K562 (cell line): ENCODE measurements around the gene TDRD10. TPM values are rescaled to one million over a fixed set of nuclear protein-coding genes. Genes with fewer than 3 reads are reported as not detected.

ENCODE experiments used
- ATAC-seq: fragments of 200-7000 bp; cut with Tn5 transposase; 3 replicates; pipeline ENCODE4 v1.9.1; 2020; ENCODE audit warnings: moderate library complexity
- BruUV-seq: library from RNA; stranded (reverse); fragments of 400-500 nt; replicated peaks from 2 replicates; lab custom pipeline; 2021; lab: Mats Ljungman, UMichigan
- CTCF ChIA-PET: fragments of 300-600 bp; formaldehyde crosslinking; extraction: SDS; loops from one replicate; lab custom pipeline; 2021; ENCODE audit warnings: low intra/inter-chr PET ratio; lab: Yijun Ruan, JAX
- POLR2A ChIA-PET: fragments of 300-600, 350-650 bp; sonication (Branson Sonifier 250); formaldehyde crosslinking; extraction: SDS; loops from one replicate; lab custom pipeline; 2021; ENCODE audit warnings: antibody characterized with exemption, inconsistent platforms; lab: Yijun Ruan, JAX
- DNase-seq, 4 experiments: peaks; one replicate each; pipeline versions ENCODE4 v3.0.0 to v3.0.0-alpha.2; 2011 to 2018; ENCODE audit warnings: low spot score in 3 of 4, mixed read lengths in 3 of 4; ENCODE audit errors: extremely low read depth in 1 of 4
- FAIRE-seq: peaks from 2 replicates; lab custom pipeline; 2011; peaks lifted over from hg19 to GRCh38; lab: Jason Lieb, UNC
- H2AFZ ChIP-seq: 2 replicates; pipeline ENCODE4 v1.6.0; 2011; ENCODE audit warnings: low read depth, low read length, control low read depth, inconsistent platforms
- H3K27ac ChIP-seq: fragments of 200-600 bp; 3 replicates; pipeline ENCODE4 v1.8.0; 2011; ENCODE audit warnings: low read depth, mild to moderate bottlenecking, control low read depth, inconsistent platforms, low read length, moderate library complexity, mixed read lengths; ENCODE audit errors: extremely low read depth
- H3K27me3 ChIP-seq, 2 experiments: fragments of 300-600 bp in 1 of 2; 2 replicates in 1 of 2; 3 replicates in 1 of 2; pipeline versions ENCODE4 v1.6.0 to v1.8.0; 2011; ENCODE audit warnings: inconsistent platforms in 2 of 2, low read length in 2 of 2, mild to moderate bottlenecking in 1 of 2, mixed read lengths in 1 of 2, moderate library complexity in 1 of 2; ENCODE audit not compliant: control insufficient read depth in 2 of 2, insufficient read depth in 2 of 2
- H3K36me3 ChIP-seq: fragments of 300-600 bp; 3 replicates; pipeline ENCODE4 v1.8.0; 2011; ENCODE audit warnings: mild to moderate bottlenecking, low read length, inconsistent platforms; ENCODE audit not compliant: control insufficient read depth, insufficient read depth
- H3K4me1 ChIP-seq, 2 experiments: fragments of 200-600 bp in 1 of 2; replicated peaks in 1 of 2; 2 replicates in 1 of 2; 3 replicates in 1 of 2; pipeline versions ENCODE4 v1.5.1 to v1.8.0; 2011; ENCODE audit warnings: inconsistent platforms in 2 of 2, low read length in 2 of 2, mild to moderate bottlenecking in 1 of 2, mixed read lengths in 1 of 2, moderate library complexity in 1 of 2; ENCODE audit not compliant: control insufficient read depth in 2 of 2, insufficient read depth in 2 of 2
- H3K4me2 ChIP-seq: 2 replicates; pipeline ENCODE4 v1.6.1; 2011; ENCODE audit warnings: low read length, control low read depth, inconsistent platforms, mixed read lengths; ENCODE audit not compliant: insufficient read depth
- H3K4me3 ChIP-seq: fragments of 200-600 bp; sonication (generic), shearing (Covaris generic); 2 replicates; pipeline ENCODE4 v1.5.1; 2016; ENCODE audit warnings: control low read depth, inconsistent platforms
- H3K79me2 ChIP-seq: fragments of 200-600 bp; 3 replicates; pipeline ENCODE4 v1.8.0; 2011; ENCODE audit warnings: low read length, inconsistent platforms; ENCODE audit not compliant: control insufficient read depth, insufficient read depth
- H3K9ac ChIP-seq, 2 experiments: 2 replicates each; pipeline versions ENCODE4 v1.6.0 to v1.6.1; 2011; ENCODE audit warnings: low read depth in 2 of 2, low read length in 2 of 2, control low read depth in 1 of 2, inconsistent platforms in 1 of 2, mild to moderate bottlenecking in 1 of 2, mixed read lengths in 1 of 2; ENCODE audit not compliant: insufficient read depth in 1 of 2
- H3K9me1 ChIP-seq: one replicate; pipeline ENCODE4 v1.6.0; 2011; ENCODE audit warnings: inconsistent platforms, mild to moderate bottlenecking, low read length, moderate library complexity; ENCODE audit not compliant: control insufficient read depth, insufficient read depth
- H3K9me3 ChIP-seq: replicated peaks from 2 replicates; pipeline ENCODE4 v1.5.1; 2011; ENCODE audit warnings: low read depth, low read length, inconsistent platforms; ENCODE audit not compliant: control insufficient read depth, insufficient read depth
- H4K20me1 ChIP-seq: replicated peaks from 2 replicates; pipeline ENCODE4 v1.6.1; 2011; ENCODE audit warnings: low read length, inconsistent platforms, mixed read lengths; ENCODE audit not compliant: control insufficient read depth, insufficient read depth
- ATF4 ChIP-seq: fragments of 450-650 bp; formaldehyde crosslinking; IDR thresholded peaks from 2 replicates; pipeline ENCODE4 v1.4.0; 2022; ENCODE audit warnings: mild to moderate bottlenecking, moderate library complexity
- BDP1 ChIP-seq: IDR thresholded peaks from 3 replicates; pipeline ENCODE4 v1.6.1; 2011; ENCODE audit not compliant: insufficient read length, insufficient read depth
- CHD1 ChIP-seq: fragments of 200-600 bp; sonication (generic); IDR thresholded peaks from one replicate; pipeline ENCODE4 v1.6.1; 2012; ENCODE audit warnings: mild to moderate bottlenecking, moderate library complexity, low read length, inconsistent platforms
- E2F5 ChIP-seq: sonication (generic); formaldehyde crosslinking; IDR thresholded peaks from 2 replicates; pipeline ENCODE4 v1.8.0; 2022; ENCODE audit warnings: mild to moderate bottlenecking, missing genetic modification reagents
- HNRNPLL ChIP-seq: fragments of 200-400 bp; formaldehyde crosslinking; IDR thresholded peaks from 2 replicates; pipeline ENCODE4 v1.6.1; 2017; ENCODE audit warnings: low read length, low read depth, mild to moderate bottlenecking; ENCODE audit not compliant: poor library complexity, severe bottlenecking
- IRF2 ChIP-seq: sonication (generic); formaldehyde crosslinking; IDR thresholded peaks from 2 replicates; pipeline ENCODE4 v1.8.1; 2022; ENCODE audit warnings: mild to moderate bottlenecking, missing genetic modification reagents
- TAF9B ChIP-seq: fragments of 450-650 bp; IDR thresholded peaks from 2 replicates; pipeline ENCODE4 v1.6.1; 2018; ENCODE audit warnings: mild to moderate bottlenecking; ENCODE audit not compliant: partially characterized antibody
- ZNF165 ChIP-seq: fragments of 250-450 bp; sonication (Bioruptor Pico); IDR thresholded peaks from 2 replicates; pipeline ENCODE4 v1.4.0; 2020; ENCODE audit warnings: borderline replicate concordance
- ZNF212 ChIP-seq: fragments of 450-650 bp; formaldehyde crosslinking; IDR thresholded peaks from 2 replicates; pipeline ENCODE4 v1.4.0; 2020; ENCODE audit warnings: mild to moderate bottlenecking
- ZNF280A ChIP-seq: fragments of 450-650 bp; IDR thresholded peaks from 2 replicates; pipeline ENCODE4 v1.6.1; 2018; ENCODE audit warnings: mild to moderate bottlenecking, low read depth; ENCODE audit not compliant: partially characterized antibody
- ZNF3 ChIP-seq: fragments of 250-450 bp; sonication (Bioruptor Pico); IDR thresholded peaks from 2 replicates; pipeline ENCODE4 v1.5.0; 2021; ENCODE audit warnings: mild to moderate bottlenecking, moderate library complexity
- WGBS: fragments of 100-300 bp; shearing (Covaris generic); methylation state at CpG from one replicate; pipeline ENCODE4 v1.1.6; 2016; ENCODE audit warnings: low coverage, mixed read lengths; ENCODE audit not compliant: insufficient coverage; ENCODE audit errors: missing lambda C conversion rate; 5-methylcytosine and 5-hydroxymethylcytosine counted together
- in situ Hi-C: fragments of 300-500 bp; cut with MboI; formaldehyde crosslinking; loops from 4 replicates; pipeline ENCODE4 v1.15.0; 2018; ENCODE audit warnings: inconsistent platforms, mixed read lengths
- intact Hi-C: fragments of 100-400 bp; cut with micrococcal nuclease; formaldehyde crosslinking; loops from 2 replicates; pipeline ENCODE4 v1.14.2; 2022
- polyA plus RNA-seq, 8 experiments: library from polyadenylated mRNA; depleted of rRNA in 4 of 8; stranded (reverse) in 5 of 8; unstranded in 3 of 8; fragments of >200 nt; fragmentation: Nextera tagmentation in 2 of 8; fragmentation: Illumina TruSeq in 1 of 8; extraction: Ambion mirVana in 2 of 8; extraction: Trizol in 1 of 8; gene quantifications; 2 replicates each; pipeline versions ENCODE4 v1.2.1 to v1.2.3, GENCODE V29; 2011 to 2014; ENCODE audit warnings: inconsistent platforms in 1 of 8, missing spikeins in 1 of 8
- total RNA-seq, 7 experiments: library from RNA; depleted of rRNA in 6 of 7; stranded (reverse); fragments of >200 nt in 6 of 7; fragmentation: Illumina TruSeq in 2 of 7; extraction: Trizol in 2 of 7; gene quantifications; 2 replicates each; pipeline versions ENCODE4 v1.2.1 to v1.2.3, GENCODE V29; 2011 to 2021; ENCODE audit warnings: low replicate concordance in 1 of 7

Gene TDRD10
- total and polyA plus RNA-seq, 9 of the 15 experiments (the other 6 are each of a cell fraction or from before 2014, with no cell fraction given): not detected

GRCh38 chr1:154536570-154536969, 34.6 kb downstream of the TDRD10 start:
- no TSS peak for BruUV-seq
- Histone ChIP-seq H3K9me1 (no peaks in the 10 kb centered on the region), H3K9ac (no peak overlapping the region), H3K27me3 (peaks cover 40 to 68% of the 10 kb centered on the region in 2 experiments), H3K4me2 (no peak overlapping the region), H3K27ac (no peak overlapping the region), H3K4me1 (no peaks in the 10 kb centered on the region; a peak in 2 of 5 replicates), H3K4me3 (no peak overlapping the region), H2AFZ (no peak overlapping the region), H3K9me3 (no peaks in the 10 kb centered on the region; the same call in 1 of the 2 replicates), H4K20me1 (no peaks in the 10 kb centered on the region), H3K79me2 (no peaks in the 10 kb centered on the region), H3K36me3 (no peaks in the 10 kb centered on the region)
- TF ChIP-seq ZNF212 (CRISPR knock-in tag): no peak
- TF ChIP-seq TAF9B: no peak
- no peak for TF ChIP-seq BDP1
- no peak for TF ChIP-seq ATF4 (CRISPR knock-in tag)
- TF ChIP-seq CHD1: no peak
- no peak for TF ChIP-seq ZNF3
- no peak for TF ChIP-seq ZNF280A
- TF ChIP-seq E2F5: no peak
- no peak for TF ChIP-seq ZNF165 (CRISPR knock-in tag)
- TF ChIP-seq HNRNPLL: no peak
- TF ChIP-seq IRF2 (CRISPR knock-in tag): no peak
- intact Hi-C loops: no loop called here
- no peak for DNase-seq
- no peak for FAIRE-seq
- in situ Hi-C loops: no loop called here
- WGBS: 0% methylated on average over 7 of the region's 7 CpGs
- no peak for ATAC-seq
- ChIA-PET POLR2A (interaction anchor here (1.1 to 1.5 kb wide), 2 partner anchors 13 to 408 kb away, joined by 3 read pairs; no protein-coding TSS in a partner anchor), CTCF (interaction anchor here (0.7 kb wide), 1 partner anchor 550 kb away, joined by 3 read pairs; no protein-coding TSS in a partner anchor)
